Stimulated activated CD4-positive, alpha-beta T cell treated with anti-CD3 and anti-CD28 coated beads, Interleukin-12 subunit alpha, Interleukin-12 subunit beta, amount 100 ng/mL, for 4 hours (primary cell): Measurements from ENCODE around the gene GOT2.
"Not testable (repeated sequence)": the region's sequence is repeated elsewhere in the genome, so short reads cannot be mapped to it uniquely, and the experiment has no call there.

Experiments
- DNase-seq: peaks from one replicate; pipeline ENCODE4 v3.0.0-alpha.2; 2020

Gene GOT2

DNA sequence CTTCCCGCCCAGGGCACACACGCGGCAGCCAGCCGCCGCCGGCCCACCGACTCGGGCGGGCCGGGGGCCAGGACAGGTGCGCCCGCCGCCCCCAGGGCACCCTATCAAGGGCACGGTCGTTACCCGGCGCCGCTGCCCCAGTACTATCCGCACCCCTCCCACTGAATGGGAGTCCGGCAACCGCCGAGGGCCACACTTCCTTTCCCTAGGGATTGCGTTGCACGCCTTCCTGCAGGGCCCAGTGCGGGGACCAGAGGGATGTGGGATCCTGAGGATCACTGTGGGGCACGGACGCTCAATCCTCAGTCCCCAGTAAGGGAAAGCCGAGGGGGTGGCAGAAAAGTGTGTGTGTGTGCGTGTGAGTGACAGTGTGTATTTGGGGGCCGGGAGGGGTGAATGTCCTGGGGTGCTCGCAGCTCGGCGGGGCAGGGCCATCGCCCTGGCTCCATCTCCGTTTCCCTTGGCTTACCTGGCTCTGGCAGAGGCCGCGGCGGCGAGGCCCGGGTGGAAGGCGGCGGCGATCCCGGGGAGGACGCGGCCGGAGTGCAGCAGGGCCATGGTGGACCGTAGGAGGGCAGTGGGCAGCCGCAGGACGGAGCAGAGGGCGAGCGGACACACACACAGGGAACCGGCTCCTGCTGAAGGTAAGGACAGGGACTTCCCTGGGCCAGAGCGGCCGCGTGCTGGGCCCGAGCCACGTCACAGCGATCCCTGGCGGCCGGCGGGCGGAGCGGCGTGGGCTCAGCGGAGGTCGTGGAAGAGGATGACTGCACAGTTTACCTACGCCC lies at the start of gene GOT2:
GOT2 (minus strand) TSS at position 646 of the 788 bp plus-strand sequence; CDS start at position 558, 88 bp downstream.
- peak; percentile 82 for DNase-seq

GRCh38 chr16:58779291-58779690 lies 45.2 kb upstream of the GOT2 start:
- DNase-seq: not testable (repeated sequence)

DNA sequence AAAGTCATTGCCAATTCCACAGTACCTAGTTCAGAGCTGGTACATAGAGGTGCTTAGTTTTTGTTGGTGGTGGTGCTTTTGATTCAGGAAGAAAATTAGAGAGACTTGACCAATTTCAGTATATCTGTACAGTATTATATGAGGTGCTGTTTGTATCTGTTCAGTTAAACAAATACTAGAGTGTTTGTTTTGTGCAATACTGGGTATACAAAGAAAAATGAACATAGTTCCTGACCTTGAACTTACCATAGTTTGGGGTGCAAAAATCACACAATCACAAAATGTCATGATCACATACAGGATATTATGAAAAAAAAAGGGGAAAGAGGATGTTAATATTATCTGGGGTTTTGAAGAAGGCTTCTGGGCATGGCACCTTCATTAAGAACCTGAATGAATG lies 39.8 kb upstream of the GOT2 start:
- DNase-seq: no peak

GRCh38 chr16:58768145-58768544 lies 34.0 kb upstream of the GOT2 start:
- no peak for DNase-seq

GRCh38 chr16:58767581-58767980 lies 33.5 kb upstream of the GOT2 start:
- no peak for DNase-seq

DNA sequence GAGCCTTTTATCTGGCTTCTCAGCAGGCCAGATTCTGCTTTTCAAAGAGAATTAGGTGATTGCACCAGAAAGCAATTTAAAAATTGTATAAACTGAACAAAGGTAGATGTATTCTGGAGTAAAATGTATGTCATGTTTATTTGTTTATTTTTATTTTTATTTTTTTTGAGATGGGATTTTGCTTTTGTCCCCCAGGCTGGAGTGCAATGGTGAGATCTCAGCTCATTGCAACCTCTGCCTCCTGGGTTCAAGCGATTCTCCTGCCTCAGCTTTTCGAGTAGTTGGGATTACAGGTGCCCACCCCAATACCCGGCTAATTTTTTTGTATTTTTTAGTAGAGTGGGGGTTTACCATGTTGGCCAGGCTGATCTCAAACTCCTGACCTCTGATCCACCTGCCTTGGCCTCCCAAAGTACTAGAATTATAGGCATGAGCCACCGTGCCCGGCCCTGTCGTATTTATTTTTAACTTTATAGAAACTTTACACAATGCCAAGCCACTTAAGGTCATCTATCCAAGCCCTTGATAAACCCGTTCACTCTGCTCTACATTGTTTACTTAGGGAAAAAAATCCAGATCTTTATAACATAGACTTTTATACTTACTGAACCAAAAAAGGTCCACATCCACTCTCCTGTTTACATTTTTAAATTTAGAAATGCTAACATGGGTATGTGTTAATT lies 22.7 kb upstream of the GOT2 start:
- no peak for DNase-seq

GRCh38 chr16:58755989-58756649 lies 22.0 kb upstream of the GOT2 start:
- peak; percentile 72 for DNase-seq

GRCh38 chr16:58753711-58754134 lies 19.6 kb upstream of the GOT2 start:
- no peak for DNase-seq

DNA sequence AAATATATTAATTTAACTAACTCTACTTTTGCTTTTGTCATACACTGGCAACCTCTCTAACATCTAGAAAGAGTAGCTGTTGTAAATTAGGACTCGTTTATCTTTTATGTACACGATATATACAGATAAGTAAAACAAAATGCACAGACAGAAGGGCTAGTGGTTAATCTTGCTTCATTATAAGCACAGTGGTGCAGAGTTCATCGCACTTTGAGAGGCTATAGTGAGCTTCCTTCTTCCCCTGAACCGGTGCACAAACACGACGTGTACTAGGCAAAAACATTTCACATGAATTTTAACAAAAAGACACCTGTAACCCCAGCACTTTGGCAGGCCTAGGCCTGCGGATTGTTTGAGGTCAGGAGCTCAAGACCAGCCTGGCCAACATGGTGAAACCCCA lies 10.4 kb upstream of the GOT2 start:
- DNase-seq: no peak

GRCh38 chr16:58741976-58742375 lies 7.9 kb upstream of the GOT2 start:
- no peak for DNase-seq

DNA sequence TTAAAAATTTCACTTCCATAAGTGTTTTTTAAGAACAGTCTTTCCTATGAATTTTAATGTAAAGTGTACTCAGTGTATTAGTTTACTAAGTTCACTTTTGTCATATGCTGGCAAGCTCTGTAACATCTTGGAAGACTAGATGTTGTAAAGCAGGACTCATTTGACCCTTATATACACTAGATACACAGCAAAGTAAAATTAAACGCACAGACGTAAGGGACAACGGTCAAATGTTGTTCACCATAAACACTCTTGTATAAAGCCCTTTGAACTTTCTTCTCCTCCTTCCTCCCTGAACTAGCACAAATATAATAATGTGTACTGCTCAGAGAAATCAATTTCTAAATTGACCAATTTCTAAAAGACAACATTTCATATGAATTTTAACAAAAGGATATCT lies 7.0 kb upstream of the GOT2 start:
- DNase-seq: no peak

GRCh38 chr16:58738672-58739296 lies 4.7 kb upstream of the GOT2 start:
- no peak for DNase-seq

DNA sequence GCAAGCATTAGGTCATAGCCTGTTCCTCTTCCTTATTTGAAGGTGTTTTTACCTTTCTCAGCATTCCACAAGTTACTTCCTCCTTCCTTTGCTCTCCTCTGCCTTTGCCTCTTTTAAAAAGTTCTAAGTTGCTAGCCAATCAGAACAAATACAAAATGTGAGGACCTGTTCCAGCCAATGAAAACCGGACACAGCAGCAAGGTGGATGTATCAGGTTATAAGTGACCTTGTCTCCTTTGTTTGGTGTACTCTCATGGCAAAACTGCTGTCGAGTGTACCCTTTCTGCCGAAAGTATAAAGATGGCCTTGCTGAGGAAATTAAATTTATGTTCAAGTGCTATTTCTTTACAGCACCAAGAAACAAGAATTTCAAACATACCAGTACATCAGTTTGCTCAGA lies 2.2 kb upstream of the GOT2 start:
- not testable (repeated sequence) for DNase-seq

DNA sequence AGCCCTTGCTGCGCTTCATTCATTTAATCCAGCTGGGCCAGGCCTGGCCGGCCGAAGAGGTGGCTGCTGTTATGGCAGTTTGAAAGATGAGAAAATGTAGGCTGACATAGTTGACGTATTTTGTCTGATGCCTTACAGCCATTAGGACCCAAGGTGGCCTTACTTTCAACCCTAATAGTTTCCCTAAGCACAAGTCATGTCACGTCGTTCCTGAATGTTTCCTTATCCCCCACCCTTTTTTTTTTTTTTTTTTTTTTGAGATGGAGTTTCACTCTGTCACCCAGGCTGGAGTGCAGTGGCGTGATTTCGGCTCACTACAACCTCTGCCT lies 307 bp upstream of the GOT2 start:
- no peak for DNase-seq

GRCh38 chr16:58733248-58733670 lies 857 bp downstream of the GOT2 start:
- DNase-seq: no peak

DNA sequence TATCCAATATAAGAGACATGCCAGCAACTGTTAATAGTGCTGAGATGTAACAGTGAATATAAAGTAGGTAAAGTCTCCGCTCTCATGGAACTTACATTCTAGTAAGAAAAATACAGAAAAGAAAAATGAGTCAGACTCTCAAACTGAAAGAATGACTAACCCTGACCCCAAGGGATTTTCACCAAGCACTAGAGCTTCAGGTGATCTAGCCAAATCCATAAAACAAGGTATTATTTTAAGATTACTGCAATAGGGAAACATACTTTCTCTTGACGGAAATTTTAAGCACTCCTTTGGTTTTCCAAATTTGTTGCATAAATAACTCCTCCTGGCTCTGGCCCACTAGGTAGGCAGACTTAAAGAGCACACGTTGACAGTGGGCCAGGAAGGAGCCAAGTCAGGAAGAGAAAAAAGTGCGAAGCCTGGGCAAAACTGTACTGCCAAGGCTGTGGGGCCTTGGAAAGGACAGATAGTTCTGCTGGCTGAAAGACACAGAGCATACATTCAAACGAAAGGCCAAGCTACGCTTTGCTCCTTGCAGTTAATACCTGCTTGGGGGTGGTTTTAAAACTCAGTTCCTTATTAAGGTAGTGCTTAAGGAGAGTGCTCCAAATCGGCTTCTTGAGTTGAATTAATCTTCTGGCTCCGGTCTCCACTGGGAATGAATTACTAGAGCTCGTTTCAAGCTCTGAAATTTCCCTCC lies 1.4 kb downstream of the GOT2 start:
- no peak for DNase-seq

DNA sequence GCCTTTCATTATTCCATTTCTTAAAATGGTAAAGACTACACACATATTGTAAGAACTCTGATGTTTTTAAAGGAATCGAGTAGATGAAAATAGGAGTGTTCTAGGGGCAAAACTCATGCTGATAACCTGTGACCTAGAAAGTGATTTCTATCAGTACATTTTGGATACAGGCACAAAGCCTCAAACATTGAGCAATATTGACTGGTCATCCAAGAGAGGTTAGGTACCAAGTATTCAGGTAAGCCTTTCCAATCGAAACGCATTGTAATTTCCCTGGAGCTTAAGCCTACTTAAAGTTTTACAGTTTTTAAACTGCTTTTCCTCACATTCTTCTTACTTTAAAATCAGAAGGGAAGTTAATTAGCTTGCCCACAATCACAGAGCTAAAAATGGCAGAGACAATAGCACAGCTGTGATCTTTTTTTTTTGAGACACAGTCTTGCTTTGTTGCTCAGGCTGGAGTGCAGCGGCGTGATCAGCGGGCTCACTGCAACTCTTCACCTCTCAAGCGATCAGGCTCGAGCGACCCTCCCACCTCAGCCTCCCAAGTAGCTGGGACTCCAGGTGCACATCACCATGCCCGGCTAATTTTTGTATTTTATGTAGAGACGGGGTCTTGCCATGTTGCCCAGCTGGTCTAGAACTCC lies 3.3 kb downstream of the GOT2 start:
- DNase-seq: no peak

- no peak for DNase-seq
Observed at GRCh38 chr16:58727796-58728568, 6.1 kb downstream of the GOT2 start.

- no peak for DNase-seq
Observed at GRCh38 chr16:58727028-58727781, 6.9 kb downstream of the GOT2 start.

DNA sequence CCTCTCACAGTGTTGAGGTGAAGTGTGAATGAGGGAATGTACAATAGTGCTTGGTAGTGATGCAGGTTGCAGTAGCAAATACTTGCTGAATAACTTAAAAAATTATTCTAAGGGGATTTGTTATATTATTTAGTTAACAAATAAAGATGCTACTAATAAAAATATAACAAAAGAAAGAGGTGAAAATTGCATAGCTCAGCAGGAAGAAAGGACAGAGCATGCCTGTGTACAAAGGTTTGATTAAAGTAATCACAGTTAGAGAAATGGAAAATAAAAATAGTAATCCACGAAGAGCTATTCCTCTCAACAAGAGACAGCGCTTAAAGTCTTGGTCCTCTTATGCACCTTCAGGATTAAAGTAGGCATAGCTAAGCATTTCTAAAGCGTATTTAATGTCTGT lies 11.0 kb downstream of the GOT2 start:
- DNase-seq: no peak

DNA sequence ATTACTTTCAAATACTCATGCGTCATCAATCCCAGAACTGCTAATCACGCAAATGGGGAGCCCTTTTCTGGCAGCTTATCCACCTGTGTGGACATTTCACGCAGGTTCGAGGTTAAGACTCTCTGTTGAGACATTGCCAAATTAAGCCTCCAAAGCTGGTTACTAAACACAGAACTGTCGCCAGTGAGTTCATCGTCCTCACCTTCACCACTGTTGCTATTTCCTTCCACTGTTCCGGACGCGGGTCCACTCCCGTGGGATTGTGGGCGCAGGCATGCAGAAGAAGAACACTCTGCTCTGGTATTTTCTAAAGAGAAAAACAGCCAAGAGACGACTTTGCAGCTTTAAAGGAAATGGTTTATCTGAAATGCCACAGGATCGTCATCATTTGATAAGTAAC lies 16.1 kb downstream of the GOT2 start:
- no peak for DNase-seq
